ENCODE data around the gene SYT9. TPM values are rescaled to one million over a fixed set of nuclear protein-coding genes. Genes with fewer than 3 reads are reported as not detected.
A peak's percentile ranks its signal among the peaks of the same experiment; 100 is the strongest.
"Not testable (repeated sequence)": the region's sequence is repeated elsewhere in the genome, so short reads cannot be mapped to it uniquely, and the experiment has no call there.

SYT9 gene
- total RNA-seq, 1 donor from 2014 or later: not detected

DNA sequence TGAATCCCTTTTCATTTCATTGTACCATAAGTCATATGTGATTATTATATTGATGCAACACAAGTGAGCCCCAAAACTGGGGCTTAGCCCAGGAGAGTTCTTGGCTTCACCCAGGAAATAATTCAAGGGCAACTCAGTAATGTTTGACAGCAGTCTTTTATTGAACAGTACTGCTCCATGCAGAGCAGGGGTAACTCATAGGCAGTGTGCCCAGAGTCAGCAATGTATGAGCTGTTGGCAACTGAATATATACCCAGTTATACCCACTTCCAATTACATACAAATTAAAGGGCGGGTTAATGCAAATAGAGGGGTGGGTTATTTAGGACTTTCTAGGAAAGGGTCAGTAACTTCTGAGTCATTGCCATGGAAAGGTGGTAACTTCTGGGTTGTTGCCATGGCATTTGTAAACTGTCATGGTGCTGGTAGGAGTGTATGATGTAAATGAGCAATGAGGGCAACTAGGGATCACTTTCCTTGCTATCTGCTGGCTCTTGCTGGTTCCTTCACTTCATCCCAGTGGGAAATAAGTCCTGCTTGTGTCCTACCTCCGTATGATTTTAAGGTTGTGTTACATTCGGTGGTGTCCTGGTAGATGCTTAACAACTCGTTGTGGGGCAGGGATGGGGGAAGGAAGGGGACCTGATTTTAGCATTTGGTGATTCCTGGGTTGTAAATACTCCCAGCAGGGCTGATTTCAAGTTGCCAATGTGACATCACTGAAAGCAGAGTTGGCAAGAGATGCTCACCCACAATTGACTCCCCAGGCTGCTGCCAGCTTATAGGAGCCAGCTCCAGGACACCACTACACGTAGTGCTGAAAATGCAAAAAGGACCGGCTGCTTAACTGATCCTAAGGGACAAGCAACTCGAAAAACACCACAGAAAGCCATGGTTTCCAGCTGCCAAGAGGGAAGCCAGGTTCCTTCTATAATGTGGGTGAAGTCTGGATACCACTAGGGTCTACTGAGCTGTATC, 70.1 kb downstream of the SYT9 start:
- no peaks in the 10 kb centered on the region for H3K27me3 ChIP-seq (ENCODE audit: control insufficient read depth, insufficient read depth, low read length)
- no peak overlapping the region for H3K4me3 ChIP-seq (ENCODE audit: low read depth, low read length)
- DNase-seq (ENCODE audit: low read depth) (no peak), FAIRE-seq (no peak)
- TF ChIP-seq, protein P1, sequence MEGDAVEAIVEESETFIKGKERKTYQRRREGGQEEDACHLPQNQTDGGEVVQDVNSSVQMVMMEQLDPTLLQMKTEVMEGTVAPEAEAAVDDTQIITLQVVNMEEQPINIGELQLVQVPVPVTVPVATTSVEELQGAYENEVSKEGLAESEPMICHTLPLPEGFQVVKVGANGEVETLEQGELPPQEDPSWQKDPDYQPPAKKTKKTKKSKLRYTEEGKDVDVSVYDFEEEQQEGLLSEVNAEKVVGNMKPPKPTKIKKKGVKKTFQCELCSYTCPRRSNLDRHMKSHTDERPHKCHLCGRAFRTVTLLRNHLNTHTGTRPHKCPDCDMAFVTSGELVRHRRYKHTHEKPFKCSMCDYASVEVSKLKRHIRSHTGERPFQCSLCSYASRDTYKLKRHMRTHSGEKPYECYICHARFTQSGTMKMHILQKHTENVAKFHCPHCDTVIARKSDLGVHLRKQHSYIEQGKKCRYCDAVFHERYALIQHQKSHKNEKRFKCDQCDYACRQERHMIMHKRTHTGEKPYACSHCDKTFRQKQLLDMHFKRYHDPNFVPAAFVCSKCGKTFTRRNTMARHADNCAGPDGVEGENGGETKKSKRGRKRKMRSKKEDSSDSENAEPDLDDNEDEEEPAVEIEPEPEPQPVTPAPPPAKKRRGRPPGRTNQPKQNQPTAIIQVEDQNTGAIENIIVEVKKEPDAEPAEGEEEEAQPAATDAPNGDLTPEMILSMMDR (IDR thresholded peaks at IDR 0.05; ENCODE audit: insufficient read depth, low read length, severe bottlenecking): no peak
- H3K36me3 ChIP-seq (ENCODE audit: control insufficient read depth, insufficient read depth, low read length): no peaks in the 10 kb centered on the region

DNA sequence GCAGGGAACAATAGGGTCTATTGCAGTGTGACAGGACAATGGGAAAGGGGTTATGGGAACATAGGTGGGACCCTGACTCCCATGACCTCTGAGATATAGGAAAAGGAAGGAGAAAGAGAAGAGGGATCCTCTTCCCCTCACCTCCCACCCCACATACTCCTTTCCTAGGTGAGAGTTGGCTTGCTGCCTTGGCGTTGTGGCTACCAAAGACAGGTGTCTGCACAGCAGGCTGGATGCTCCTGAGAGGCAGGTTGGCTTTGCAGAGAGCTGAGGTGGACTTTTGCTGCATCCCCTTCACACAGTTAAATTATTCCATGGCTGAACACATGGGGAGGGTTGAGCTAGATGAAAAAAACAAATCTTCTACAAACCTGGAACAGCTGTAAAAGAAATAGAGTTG, 80.7 kb downstream of the SYT9 start:
- H3K27me3 ChIP-seq (ENCODE audit: control insufficient read depth, insufficient read depth, low read length): no peaks in the 10 kb centered on the region
- no peak overlapping the region for H3K4me3 ChIP-seq (ENCODE audit: low read depth, low read length)
- no peak for DNase-seq (ENCODE audit: low read depth)
- no peak for FAIRE-seq
- TF ChIP-seq, protein P1 (IDR thresholded peaks at IDR 0.05; ENCODE audit: insufficient read depth, low read length, severe bottlenecking): no peak
- no peaks in the 10 kb centered on the region for H3K36me3 ChIP-seq (ENCODE audit: control insufficient read depth, insufficient read depth, low read length)

DNA sequence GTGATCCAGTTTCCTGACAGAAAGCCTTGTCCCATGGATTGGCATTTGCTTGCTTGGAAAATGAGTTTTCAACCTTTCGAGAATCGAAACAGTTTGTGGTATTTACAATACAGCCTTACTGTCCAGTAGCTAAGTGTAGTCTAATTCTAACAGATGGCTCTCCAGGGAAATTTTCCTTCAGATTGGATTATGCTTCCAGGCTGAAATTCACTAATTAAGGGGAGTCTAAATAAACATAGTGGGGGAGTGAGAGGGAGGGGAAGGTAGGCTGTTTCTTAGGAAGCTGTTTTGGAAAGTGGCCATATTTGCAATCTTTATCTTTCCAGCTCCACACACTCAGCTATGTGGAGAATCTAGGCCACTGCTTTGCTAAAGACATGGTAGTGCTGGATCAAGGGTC, 81.3 kb downstream of the SYT9 start:
- DNase-seq (ENCODE audit: low read depth) (no peak), FAIRE-seq (no peak)
- Histone ChIP-seq H3K4me3 (ENCODE audit: low read depth, low read length) (no peak overlapping the region), H3K36me3 (ENCODE audit: control insufficient read depth, insufficient read depth, low read length) (no peaks in the 10 kb centered on the region), H3K27me3 (ENCODE audit: control insufficient read depth, insufficient read depth, low read length) (no peaks in the 10 kb centered on the region)
- TF ChIP-seq, protein P1 (IDR thresholded peaks at IDR 0.05; ENCODE audit: insufficient read depth, low read length, severe bottlenecking): no peak

DNA sequence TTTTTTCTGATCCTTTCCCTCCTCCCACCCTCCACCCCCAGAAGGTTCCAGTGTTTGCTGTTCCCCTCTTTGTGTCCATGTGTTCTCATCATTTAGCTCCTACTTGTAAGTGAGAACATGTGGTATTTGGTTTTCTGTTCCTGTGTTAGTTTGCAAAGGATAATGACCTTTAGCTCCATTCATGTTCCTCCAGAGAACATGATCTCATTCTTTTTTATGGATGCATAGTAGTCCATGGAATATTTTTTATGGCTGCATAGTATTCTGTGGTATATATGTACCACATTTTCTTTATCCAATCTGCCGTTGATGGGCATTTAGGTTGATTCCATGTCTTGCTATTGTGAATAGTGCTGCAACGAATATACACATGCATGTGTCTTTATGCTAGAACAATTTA, 83.7 kb downstream of the SYT9 start:
- H3K36me3 ChIP-seq (ENCODE audit: control insufficient read depth, insufficient read depth, low read length); H3K27me3 ChIP-seq (ENCODE audit: control insufficient read depth, insufficient read depth, low read length); H3K4me3 ChIP-seq (ENCODE audit: low read depth, low read length); FAIRE-seq; DNase-seq (ENCODE audit: low read depth): not testable (repeated sequence)

DNA sequence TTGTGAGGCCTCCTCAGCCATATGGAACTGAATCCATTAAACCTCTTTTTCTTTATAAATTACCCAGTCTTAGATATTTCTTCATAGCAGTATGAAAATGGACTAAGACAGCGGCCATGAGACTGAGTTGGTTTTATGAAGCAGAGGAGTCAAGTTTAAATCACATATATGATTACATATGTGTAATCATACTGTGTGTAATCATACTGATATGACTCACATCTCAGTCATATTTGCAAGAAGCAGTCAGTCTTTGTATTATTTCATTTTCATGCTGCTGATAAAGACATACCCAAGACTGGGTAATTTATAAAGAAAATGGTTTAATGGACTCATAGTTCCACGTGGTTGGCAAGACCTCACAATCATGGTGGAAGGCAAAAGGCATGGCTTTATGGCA, 89.8 kb downstream of the SYT9 start:
- TF ChIP-seq, protein P1 (IDR thresholded peaks at IDR 0.05; ENCODE audit: insufficient read depth, low read length, severe bottlenecking): no peak
- no peaks in the 10 kb centered on the region for H3K36me3 ChIP-seq (ENCODE audit: control insufficient read depth, insufficient read depth, low read length)
- H3K4me3 ChIP-seq (ENCODE audit: low read depth, low read length): no peak overlapping the region
- peaks cover 1% of the 10 kb centered on the region for H3K27me3 ChIP-seq (ENCODE audit: control insufficient read depth, insufficient read depth, low read length)
- DNase-seq (ENCODE audit: low read depth) (peak; percentile 73), FAIRE-seq (no peak)

DNA sequence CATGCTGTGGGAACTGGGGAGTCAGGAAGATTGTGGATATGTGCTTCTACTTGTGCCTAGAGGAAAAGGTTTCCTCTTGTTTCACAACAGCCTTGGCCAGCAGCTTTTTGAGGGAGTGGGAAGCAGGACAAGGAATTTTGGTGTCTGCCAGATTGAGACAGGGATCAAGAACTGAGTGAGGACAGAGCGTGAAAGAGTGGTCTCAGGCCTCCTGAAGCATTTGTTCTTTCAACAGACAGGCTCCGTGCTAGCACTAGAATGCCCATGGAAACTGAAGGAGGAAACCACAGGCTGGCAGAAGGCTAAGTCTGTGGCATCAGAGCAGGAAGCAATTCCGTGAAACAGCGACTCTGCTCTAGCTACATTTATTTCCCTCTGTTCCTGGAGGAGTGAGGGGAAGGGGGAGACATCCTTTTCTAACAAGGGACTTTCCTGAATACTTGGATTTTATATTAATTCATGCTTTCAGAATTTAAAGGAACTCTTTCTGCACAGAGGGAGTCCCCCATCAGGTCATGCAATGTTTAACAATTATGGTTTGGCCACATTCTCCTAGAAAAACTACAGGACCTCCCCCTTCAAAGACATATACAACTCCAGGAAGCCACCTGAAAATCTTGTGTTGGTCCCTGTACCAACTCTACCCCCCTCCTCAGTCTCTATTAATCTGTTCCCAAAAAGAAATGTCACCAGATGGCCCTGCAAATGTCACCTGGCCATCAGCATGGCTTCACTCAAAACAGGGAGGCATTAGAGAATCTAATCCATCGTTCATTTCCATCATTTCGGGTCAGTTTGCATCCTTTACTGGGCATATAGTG, 96.1 kb downstream of the SYT9 start:
- H3K36me3 ChIP-seq (ENCODE audit: control insufficient read depth, insufficient read depth, low read length): no peaks in the 10 kb centered on the region
- H3K4me3 ChIP-seq (ENCODE audit: low read depth, low read length): no peak overlapping the region
- no peaks in the 10 kb centered on the region for H3K27me3 ChIP-seq (ENCODE audit: control insufficient read depth, insufficient read depth, low read length)
- TF ChIP-seq, protein P1 (IDR thresholded peaks at IDR 0.05; ENCODE audit: insufficient read depth, low read length, severe bottlenecking): no peak
- FAIRE-seq (no peak), DNase-seq (ENCODE audit: low read depth) (no peak)
